Measurements from ENCODE around the gene CCR6. TPM values are rescaled to one million over a fixed set of nuclear protein-coding genes. Genes with fewer than 3 reads are reported as not detected.

CCR6 gene
- total and polyA plus RNA-seq, 2 donors (not counting 3 experiments of a cell fraction or from before 2014, with no cell fraction given) = not detected

DNA sequence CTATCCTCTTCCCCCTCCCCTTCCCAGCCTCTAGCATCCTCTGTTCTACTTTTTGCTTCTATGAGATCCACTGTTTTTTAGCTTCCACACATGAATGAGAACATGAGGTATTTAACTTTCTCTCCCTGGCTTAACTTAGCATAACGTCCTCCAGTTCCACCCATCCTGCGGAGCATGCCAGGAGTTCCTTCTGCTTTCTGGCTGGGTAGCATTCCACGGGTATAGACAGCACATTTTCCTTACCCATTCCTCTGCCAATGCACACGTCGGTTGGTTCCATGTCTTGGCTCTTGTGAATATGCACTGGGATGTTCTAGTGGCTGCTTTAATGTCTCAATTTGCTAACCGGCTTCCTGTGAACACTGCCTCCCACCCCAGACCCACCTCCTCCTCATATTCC lies 13.2 kb upstream of the CCR6 start:
- Histone ChIP-seq H3K27me3 (ENCODE audit: control insufficient read depth in 2 of 2, insufficient read depth in 2 of 2, low read length in 2 of 2) (no peaks in the 10 kb centered on the region), H3K36me3 (ENCODE audit: control insufficient read depth in 2 of 2, extremely low read depth in 1 of 2, insufficient read depth in 2 of 2, low read length in 2 of 2) (no peaks in the 10 kb centered on the region), H3K4me3 (replicated peaks in 1 of 3; ENCODE audit: insufficient read depth in 1 of 3, low read depth in 1 of 3, low read length in 3 of 3) (no peak overlapping the region), H3K79me2 (ENCODE audit: control insufficient read depth, insufficient read depth, low read length) (no peaks in the 10 kb centered on the region), H3K9me3 (replicated peaks; ENCODE audit: control insufficient read depth, insufficient read depth, low read length) (no peaks in the 10 kb centered on the region), H3K9ac (replicated peaks; ENCODE audit: extremely low read depth, insufficient read depth, low read length) (no peak overlapping the region), H3K9me1 (replicated peaks; ENCODE audit: control insufficient read depth, extremely low read depth, insufficient read depth, low read length) (no peaks in the 10 kb centered on the region), H2AFZ (ENCODE audit: low read depth, low read length) (no peak overlapping the region), H3K27ac (ENCODE audit: insufficient read depth, low read depth, low read length) (no peak overlapping the region), H3K4me1 (ENCODE audit: control insufficient read depth, extremely low read depth, insufficient read depth, low read length) (no peaks in the 10 kb centered on the region), H3K4me2 (ENCODE audit: insufficient read depth, low read length) (no peak overlapping the region), H4K20me1 (replicated peaks; ENCODE audit: control insufficient read depth, extremely low read depth, insufficient read depth, low read length) (no peaks in the 10 kb centered on the region)
- no TSS peak for BruUV-seq (replicated peaks)
- dilution Hi-C loops (cut with MboI; ENCODE audit: extremely low pct_ligation_motif_present, low sequenced_read_pairs) (no loop called here), intact Hi-C loops (cut with micrococcal nuclease) (no loop called here)
- ChIA-PET POLR2A (no interaction called here), CTCF (no interaction called here)
- FAIRE-seq = no peak
- no peak for TF ChIP-seq GATA2 (IDR thresholded peaks at IDR 0.05; ENCODE audit: insufficient read depth, insufficient read length, low read depth, low read length)
- no peak for TF ChIP-seq POLR2AphosphoS5 (IDR thresholded peaks at IDR 0.05; ENCODE audit: insufficient read depth, low read depth, low read length)
- no peak for TF ChIP-seq FOS (IDR thresholded peaks at IDR 0.05; ENCODE audit: borderline replicate concordance, insufficient read depth, low read length)
- TF ChIP-seq, protein P1, sequence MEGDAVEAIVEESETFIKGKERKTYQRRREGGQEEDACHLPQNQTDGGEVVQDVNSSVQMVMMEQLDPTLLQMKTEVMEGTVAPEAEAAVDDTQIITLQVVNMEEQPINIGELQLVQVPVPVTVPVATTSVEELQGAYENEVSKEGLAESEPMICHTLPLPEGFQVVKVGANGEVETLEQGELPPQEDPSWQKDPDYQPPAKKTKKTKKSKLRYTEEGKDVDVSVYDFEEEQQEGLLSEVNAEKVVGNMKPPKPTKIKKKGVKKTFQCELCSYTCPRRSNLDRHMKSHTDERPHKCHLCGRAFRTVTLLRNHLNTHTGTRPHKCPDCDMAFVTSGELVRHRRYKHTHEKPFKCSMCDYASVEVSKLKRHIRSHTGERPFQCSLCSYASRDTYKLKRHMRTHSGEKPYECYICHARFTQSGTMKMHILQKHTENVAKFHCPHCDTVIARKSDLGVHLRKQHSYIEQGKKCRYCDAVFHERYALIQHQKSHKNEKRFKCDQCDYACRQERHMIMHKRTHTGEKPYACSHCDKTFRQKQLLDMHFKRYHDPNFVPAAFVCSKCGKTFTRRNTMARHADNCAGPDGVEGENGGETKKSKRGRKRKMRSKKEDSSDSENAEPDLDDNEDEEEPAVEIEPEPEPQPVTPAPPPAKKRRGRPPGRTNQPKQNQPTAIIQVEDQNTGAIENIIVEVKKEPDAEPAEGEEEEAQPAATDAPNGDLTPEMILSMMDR (IDR thresholded peaks at IDR 0.05; ENCODE audit: extremely low read depth in 1 of 2, insufficient read depth in 1 of 2, low read depth in 1 of 2, low read length in 2 of 2) = no peak
- TF ChIP-seq MAX (IDR thresholded peaks at IDR 0.05; ENCODE audit: insufficient read depth, insufficient read length) = no peak
- TF ChIP-seq MYC (IDR thresholded peaks at IDR 0.05; ENCODE audit: low read depth, low read length) = no peak
- no peak for TF ChIP-seq POLR2A (IDR thresholded peaks at IDR 0.05; ENCODE audit: low read depth, low read length)
- TF ChIP-seq JUN (IDR thresholded peaks at IDR 0.05; ENCODE audit: borderline replicate concordance, insufficient read depth, insufficient read length, low read depth) = no peak
- TF ChIP-seq EZH2 (IDR thresholded peaks at IDR 0.05; ENCODE audit: borderline replicate concordance, low read depth, low read length, severe bottlenecking) = no peak
- no peak for DNase-seq (ENCODE audit: low read depth, low spot score)

All from endothelial cell of umbilical vein (primary cell).